NCI-H446 treated with DMSO at 0.1 percent for 48 hours (cell line): Measurements from ENCODE around the gene ABHD15.

Experiments used
- DNase-seq: peaks from one replicate; lab custom pipeline; 2025; lab: John Stamatoyannopoulos, UW

Gene ABHD15

GRCh38 chr17:29594519-29595090, 27.8 kb upstream of the ABHD15 start:
- DNase-seq = no peak

- no peak for DNase-seq
These were observed 27.0 kb upstream of the ABHD15 start for GRCh38 chr17:29593591-29594518.

- peak; percentile 40 for DNase-seq
These were observed 26.2 kb upstream of the ABHD15 start, which contains the start of gene ANKRD13B for GRCh38 chr17:29592850-29593551. Gene ANKRD13B (plus strand): TSS chr17:29593132. CDS start chr17:29593622, 490 bp downstream.

- DNase-seq = peak; percentile 83
These were observed 25.1 kb upstream of the ABHD15 start for GRCh38 chr17:29591737-29592608.

GRCh38 chr17:29591146-29591736, 24.4 kb upstream of the ABHD15 start:
- peak; percentile 69 for DNase-seq

GRCh38 chr17:29590411-29591145, 23.7 kb upstream of the ABHD15 start:
- DNase-seq = peak; percentile 25

- peak; percentile 59 for DNase-seq
These were observed 22.9 kb upstream of the ABHD15 start, which contains the start of gene GIT1 for GRCh38 chr17:29589524-29590410. Gene GIT1 (minus strand): TSS chr17:29589648. CDS start chr17:29589378, 270 bp downstream.

DNA sequence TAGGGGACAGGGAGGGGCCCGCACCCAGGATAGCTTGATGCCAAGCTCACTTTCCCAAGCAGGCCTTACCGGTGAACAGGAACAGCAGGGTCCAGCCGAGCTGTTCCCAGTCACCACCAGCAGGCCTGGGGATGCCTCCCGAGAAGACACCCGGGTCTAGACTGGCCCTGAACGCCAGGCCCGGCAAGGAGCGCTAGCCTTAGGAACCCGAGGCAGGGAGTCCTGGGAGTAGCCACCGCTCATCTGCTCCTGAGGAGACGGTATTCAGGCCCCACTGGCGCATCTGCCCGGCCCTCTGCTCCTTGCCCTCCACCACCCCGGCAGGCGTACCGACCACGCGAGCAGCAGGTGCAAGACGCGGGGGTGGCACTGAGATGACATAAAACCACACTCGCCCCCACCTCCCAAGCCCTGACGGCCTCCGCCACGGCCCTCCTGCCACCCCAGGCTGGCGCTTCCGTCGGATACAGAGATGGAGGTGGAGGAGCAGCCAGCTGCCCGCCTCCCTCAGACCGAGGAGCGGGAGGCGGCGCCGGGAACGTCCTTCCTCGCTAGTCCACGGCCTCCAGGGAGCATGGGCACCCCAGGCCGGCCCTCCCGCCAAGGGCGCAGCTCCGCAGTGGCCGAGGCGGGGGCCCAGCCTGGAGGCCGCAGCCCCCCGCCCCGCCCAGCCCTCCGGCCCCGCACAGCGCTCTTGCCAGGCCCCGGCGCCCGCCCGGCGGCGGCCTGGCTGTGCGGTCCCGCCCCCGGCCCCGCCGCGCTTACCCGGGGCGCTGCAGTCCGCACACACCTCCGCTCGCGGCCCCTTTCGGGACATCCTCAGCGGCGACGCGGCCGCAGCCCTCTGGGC, 21.9 kb upstream of the ABHD15 start:
- no peak for DNase-seq

- no peak for DNase-seq
These were observed 21.3 kb upstream of the ABHD15 start for GRCh38 chr17:29588017-29588561.

GRCh38 chr17:29587591-29587990, 20.8 kb upstream of the ABHD15 start:
- DNase-seq = no peak

DNA sequence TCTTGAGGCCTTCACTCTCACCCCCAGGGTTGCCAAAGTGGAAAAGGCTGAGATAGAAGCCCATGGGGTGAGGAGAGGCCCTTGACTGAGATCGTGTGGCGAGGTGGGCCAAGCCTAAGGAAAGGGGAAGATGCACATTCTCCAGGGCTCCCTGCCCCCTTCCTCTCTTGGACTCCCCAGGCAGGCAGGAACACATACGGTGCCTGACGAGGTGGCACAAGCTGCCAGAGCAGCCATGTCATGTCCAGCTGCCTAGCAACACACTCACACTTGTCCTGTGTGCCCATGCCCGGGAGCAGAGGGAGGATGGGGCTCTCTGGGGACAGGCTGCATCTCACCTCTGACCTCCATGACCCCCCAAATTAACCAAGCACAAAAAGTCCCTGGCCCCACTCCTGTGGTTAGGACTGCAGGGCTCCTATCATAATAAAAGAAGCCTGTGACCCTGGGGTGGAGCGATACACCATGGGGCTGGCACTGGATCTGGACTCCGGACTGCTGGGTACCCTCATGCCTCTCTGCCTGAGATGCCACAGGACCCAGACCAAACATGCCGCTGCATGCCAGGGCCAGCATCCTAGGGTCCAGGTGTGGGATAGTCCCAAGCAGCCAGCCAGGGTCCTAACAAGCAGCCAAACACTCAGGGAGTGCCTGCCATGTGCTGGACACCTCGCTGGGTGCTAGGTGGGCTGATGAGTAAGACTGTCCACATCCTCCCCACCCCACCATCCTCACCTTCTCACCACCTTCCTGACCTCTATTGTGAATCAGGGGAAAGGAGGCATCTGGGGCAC, 20.0 kb upstream of the ABHD15 start:
- no peak for DNase-seq

DNA sequence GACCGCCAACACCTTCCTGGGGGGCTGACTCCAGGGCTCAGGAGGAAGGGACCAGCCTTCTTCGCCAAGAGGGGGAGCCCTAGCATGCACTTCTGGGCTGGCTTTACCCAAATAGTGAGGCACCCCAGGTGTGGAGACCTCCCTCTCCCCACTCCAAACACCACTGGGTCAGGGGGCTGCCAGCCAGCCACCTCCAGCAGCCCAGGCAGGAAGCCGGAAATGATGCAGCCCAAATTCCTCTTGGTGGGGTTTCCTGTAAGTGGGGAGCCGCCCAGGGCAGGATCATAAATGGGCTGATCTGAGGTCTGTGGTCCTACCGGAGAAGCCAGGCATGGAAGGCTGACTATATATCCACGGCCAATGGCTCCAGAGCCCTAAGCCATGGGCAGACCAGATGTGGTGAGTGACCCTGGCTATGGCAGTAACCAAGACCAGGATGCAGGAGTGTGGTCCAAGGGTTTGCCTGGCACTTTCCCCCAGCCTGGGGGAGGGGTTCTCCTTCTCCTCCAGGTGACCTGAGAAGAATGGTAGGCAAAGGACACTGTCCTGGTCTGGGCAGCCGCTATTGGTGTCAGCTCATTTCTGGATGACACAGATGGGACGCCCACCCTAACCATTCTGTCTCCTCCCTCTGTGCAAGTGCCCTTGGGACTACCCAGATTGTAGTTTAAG, 18.4 kb upstream of the ABHD15 start:
- DNase-seq = no peak

GRCh38 chr17:29584452-29585079, 17.7 kb upstream of the ABHD15 start:
- DNase-seq = no peak

DNA sequence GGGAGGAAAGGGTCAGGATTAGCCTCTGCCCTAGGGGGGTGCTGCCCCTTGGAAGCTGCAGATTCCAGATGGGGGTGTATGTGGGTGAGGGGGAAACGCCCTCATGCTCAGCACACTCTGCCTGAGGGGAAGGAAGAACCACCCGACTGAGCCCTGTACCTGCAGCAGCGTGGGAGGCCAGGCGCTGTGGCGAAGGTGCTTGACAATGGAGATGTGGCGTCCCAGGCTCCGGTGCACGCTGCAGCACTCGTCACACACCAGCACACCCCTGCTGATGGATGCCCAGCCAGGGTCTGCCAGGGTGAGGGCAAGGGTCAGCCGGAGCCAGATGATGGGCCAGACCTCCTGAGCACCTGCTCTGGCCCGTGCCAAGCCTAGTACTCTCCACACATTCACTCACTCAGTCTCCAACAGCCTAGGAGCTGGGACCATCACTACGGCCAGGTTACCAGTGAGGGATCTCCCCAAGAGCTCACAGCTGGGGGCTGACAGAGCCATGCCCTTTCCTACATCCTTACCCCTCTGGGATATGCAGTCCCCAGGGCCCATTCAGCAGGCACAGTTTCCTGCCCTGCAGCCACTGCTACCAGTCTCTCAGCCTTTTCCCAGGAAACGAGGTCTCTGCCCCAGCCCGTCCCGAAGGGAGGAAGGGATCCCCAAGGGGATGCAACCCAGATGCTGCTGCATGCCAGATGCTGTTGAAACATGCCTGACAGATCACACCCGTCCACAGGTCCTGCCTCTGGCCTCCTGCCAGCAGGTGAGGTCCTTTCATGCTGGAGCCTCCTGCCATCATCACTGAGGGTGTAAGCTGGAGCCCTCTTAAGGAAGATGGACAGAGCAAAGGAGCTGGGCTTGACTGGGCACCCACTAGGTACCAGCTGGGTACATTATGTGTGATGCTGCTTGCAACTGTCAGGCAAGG, 16.7 kb upstream of the ABHD15 start:
- DNase-seq = no peak

DNA sequence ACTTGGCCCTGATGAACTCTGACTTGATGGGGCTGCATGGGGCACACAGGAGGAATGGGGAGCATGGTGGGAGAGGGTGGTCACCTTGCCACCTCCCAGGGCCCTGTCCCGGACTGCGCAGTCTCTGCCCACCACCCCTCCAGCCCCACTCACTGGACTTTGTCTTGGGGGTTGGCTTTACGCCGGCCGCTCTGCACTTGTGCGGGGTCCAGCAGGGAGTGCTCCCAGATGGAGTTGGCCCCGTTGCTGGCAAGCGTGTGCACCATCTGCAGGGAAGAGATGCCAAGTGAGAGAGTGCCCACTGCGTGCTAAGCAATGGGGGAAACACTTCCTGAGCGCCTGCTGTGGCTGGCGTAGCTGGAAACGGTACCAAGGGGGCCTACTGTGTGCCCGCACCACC, 15.9 kb upstream of the ABHD15 start:
- peak; percentile 77 for DNase-seq
